ENCODE data around the gene CDH5.

Gene CDH5

DNA sequence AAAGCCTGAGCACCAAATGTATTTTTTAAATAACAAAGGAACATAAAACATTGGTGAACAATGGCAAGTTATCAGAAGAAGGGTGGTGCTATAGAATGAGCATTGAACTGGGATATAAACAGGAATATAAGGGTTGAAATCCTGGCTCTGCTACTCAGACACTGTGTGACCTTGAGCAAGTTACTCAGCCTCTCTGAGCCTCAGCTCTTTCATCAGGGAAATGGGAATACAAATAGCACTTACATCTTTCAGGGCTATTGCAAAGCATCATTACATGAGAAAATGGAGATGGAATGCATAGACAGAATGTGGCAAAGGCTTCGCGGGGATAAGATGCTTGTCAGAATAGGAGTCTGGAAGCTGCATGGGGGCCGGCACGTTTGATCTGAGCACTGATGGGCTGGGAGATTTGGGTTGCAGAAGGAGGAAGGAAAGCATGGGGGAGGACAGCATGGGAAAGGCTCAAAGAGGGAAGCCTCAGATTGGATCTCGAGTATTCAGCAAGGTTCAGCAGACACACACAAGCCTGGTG lies 4.8 kb upstream of the CDH5 start:
- H3K4me1 Mint-ChIP-seq (ENCODE audit: low read depth), result no peaks in the 10 kb centered on the region
- H3K4me3 Mint-ChIP-seq, result no peak overlapping the region
- no peak overlapping the region for H3K27ac Mint-ChIP-seq
- H3K9me3 Mint-ChIP-seq, result no peaks in the 10 kb centered on the region
- no peaks in the 10 kb centered on the region for H3K36me3 Mint-ChIP-seq (ENCODE audit: low read depth)
- peaks cover 84% of the 10 kb centered on the region for H3K27me3 Mint-ChIP-seq
- no peak for DNase-seq

DNA sequence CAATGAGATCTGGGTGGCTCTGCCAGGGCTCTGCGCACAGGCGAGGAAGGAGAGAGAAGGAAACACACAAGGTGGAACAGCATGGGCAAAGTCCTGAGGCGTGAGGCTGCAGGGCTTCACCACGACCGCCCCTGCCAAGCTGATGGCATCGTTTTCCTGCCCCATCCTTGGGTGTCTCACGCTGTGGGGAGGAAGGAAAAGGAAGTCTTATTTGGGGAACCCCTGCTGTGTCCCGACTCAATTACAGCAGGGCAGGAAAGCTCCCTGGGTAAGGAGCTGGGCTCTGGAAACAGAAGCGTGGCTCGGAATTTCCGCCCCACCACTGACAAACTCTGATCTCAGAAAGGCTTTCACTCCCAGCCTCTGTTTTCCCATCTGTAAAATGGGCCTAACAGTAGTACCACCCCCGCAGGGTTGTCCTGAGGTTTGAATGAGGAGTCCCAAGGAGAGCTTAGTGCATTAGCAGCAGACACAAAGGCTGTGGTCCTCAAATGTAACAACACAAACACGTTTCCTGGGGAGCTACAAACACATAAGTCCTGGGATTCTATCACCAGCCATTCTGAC lies 3.2 kb upstream of the CDH5 start:
- H3K27me3 Mint-ChIP-seq, result peaks cover 70% of the 10 kb centered on the region

DNA sequence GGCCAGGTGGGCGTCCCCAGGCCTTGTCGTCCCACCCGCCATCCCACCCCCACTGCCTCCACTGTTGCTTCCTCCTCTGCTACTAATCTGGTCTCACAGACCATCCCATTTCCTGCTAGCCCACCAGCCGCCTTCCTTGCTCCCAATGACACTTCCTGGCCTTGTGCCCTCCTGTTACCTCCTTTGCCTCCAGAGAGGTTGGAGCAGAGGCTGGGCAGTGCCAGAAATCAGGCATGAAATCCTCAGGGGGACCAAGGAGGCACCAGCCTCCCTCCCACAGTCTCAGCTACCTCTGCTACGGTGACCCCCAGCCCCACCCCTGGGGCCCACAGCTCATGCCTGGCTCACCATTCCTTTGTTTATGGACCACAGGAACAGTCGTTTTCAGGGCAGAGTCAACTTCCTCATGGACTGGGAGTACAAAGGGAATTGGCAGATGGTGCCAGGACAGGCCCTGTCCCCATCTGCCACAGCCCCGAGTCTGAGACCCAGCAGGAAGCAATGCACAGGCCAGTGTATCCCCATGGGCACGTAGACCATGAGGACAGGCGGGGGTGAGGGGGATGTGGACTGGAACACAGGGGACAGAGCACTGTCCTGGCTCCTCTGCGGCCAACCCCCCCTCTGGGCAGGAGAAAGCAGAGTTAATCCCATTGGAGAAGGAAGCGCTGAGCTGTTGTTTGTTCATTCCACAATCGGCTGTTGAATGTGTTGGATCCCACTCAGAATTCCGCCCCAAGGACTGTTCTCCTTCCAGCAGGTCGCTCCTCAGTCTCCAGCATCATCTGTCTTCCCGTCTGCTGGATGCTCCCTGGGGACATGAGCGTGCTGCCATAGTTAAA lies 2.2 kb upstream of the CDH5 start:
- H3K9me3 Mint-ChIP-seq, result no peaks in the 10 kb centered on the region
- H3K36me3 Mint-ChIP-seq (ENCODE audit: low read depth), result no peaks in the 10 kb centered on the region
- peaks cover 61% of the 10 kb centered on the region for H3K27me3 Mint-ChIP-seq
- no peak overlapping the region for H3K4me3 Mint-ChIP-seq
- DNase-seq, result no peak
- no peaks in the 10 kb centered on the region for H3K4me1 Mint-ChIP-seq (ENCODE audit: low read depth)
- no peak overlapping the region for H3K27ac Mint-ChIP-seq

More for the DNA sequence above, 3.2 kb upstream of the CDH5 start:
- H3K27ac Mint-ChIP-seq, result no peak overlapping the region
- no peak for DNase-seq
- no peaks in the 10 kb centered on the region for H3K4me1 Mint-ChIP-seq (ENCODE audit: low read depth)
- H3K9me3 Mint-ChIP-seq, result no peaks in the 10 kb centered on the region
- no peak overlapping the region for H3K4me3 Mint-ChIP-seq
- H3K36me3 Mint-ChIP-seq (ENCODE audit: low read depth), result no peaks in the 10 kb centered on the region

DNA sequence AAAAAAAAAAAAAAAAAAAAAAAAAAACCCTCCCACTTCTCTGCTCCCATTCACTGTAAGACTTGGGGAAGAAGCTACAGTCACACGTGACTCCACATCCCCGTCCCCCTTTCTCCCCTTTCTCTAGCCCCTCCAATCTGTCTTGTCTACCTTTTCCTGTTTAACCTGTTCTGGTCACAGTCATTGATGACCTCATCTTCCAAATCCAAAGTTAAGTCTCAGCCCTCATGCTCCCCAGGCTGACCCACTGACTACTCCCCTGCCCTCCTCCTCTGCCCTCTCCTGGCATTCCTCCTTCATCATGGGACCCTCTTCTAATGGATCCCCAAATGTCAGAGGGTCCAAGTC lies 1.6 kb upstream of the CDH5 start:
- DNase-seq, result no peak
- H3K4me3 Mint-ChIP-seq, result no peak overlapping the region
- no peak overlapping the region for H3K27ac Mint-ChIP-seq
- no peaks in the 10 kb centered on the region for H3K4me1 Mint-ChIP-seq (ENCODE audit: low read depth)
- no peaks in the 10 kb centered on the region for H3K36me3 Mint-ChIP-seq (ENCODE audit: low read depth)
- H3K27me3 Mint-ChIP-seq, result peaks cover 55% of the 10 kb centered on the region
- H3K9me3 Mint-ChIP-seq, result no peaks in the 10 kb centered on the region

DNA sequence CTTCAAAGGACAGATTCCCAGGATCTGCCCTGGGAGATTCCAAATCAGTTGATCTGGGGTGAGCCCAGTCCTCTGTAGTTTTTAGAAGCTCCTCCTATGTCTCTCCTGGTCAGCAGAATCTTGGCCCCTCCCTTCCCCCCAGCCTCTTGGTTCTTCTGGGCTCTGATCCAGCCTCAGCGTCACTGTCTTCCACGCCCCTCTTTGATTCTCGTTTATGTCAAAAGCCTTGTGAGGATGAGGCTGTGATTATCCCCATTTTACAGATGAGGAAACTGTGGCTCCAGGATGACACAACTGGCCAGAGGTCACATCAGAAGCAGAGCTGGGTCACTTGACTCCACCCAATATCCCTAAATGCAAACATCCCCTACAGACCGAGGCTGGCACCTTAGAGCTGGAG lies 840 bp upstream of the CDH5 start:
- Mint-ChIP-seq H3K27ac (no peak overlapping the region), H3K4me1 (ENCODE audit: low read depth) (no peaks in the 10 kb centered on the region), H3K4me3 (no peak overlapping the region), H3K36me3 (ENCODE audit: low read depth) (no peaks in the 10 kb centered on the region), H3K9me3 (no peaks in the 10 kb centered on the region), H3K27me3 (peaks cover 49% of the 10 kb centered on the region)
- DNase-seq, result no peak

DNA sequence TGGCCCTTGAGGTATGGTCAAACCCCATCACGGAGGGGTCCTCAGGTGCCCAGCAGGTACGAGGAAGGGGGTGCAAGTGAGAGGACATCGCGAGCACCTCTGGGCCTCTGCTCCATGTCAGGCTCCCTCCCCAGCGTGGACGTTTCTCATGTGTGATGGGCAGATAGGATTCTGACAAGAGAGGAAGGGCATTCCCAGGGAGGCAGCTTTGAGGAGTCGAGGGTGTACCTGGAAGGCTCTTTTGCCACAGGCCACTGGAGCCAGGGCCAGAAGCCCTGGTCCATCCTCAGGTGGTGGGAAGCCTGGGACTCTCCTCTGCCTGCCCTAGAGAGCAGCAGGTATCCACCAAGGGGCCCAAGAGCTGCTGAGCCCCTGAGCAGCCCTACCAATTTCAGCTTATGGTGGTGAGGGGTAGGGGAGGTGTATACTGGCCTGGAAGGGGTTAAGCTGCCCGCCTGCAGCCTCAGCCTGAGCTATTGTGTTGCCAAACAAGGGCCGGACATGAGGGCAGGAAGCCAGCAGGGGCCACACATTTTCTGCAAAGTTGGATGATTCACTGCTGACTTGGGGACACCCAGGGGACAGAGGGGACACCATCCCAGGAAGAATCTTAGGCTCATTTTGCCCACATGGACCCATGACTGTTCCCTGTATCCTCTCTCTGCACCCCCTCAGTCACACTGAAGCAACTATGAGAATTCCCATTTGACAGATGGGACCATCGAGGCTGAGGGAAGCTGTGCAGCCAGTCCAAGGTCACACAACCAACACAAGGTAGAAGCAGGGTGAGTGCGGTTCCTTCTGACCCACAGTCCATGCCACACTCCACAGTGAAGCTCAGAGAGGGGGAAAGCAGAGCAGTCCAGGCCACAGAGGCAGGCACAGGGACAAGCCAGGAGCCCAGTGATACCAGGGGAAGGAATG lies 1.7 kb downstream of the CDH5 start:
- H3K4me1 Mint-ChIP-seq (ENCODE audit: low read depth), result no peaks in the 10 kb centered on the region
- peaks cover 28% of the 10 kb centered on the region for H3K27me3 Mint-ChIP-seq
- H3K9me3 Mint-ChIP-seq, result no peaks in the 10 kb centered on the region
- H3K27ac Mint-ChIP-seq, result no peak overlapping the region
- no peak overlapping the region for H3K4me3 Mint-ChIP-seq
- no peaks in the 10 kb centered on the region for H3K36me3 Mint-ChIP-seq (ENCODE audit: low read depth)
- DNase-seq, result no peak

DNA sequence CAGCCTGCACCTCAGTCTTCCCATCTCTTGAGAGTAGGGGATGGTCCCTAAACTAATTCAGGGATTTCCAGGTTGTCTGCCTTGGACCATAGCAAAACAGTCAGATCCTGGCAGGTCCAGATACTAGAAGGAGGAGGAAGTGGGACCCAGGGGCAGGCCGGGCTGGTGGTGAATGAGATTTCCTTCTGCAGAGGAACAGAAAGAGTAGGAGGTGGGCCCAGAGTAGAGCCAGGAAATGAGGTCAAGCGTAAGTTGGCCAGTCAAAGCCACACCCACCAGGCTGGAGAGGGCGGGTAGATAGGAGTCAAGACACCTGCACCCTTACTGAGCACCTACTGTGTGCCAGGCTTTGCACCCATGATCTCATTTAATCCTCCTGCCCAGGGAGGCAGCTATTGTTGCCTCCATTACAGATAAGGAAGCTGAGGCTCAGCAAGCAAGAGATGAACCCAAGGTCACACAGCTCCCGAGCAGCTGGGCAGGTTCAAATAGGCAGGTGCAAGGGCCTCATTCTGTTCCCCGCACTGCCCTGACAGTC lies 2.6 kb downstream of the CDH5 start:
- DNase-seq, result no peak
- Mint-ChIP-seq H3K36me3 (ENCODE audit: low read depth) (no peaks in the 10 kb centered on the region), H3K27me3 (peaks cover 19% of the 10 kb centered on the region), H3K27ac (no peak overlapping the region), H3K9me3 (no peaks in the 10 kb centered on the region), H3K4me3 (no peak overlapping the region), H3K4me1 (ENCODE audit: low read depth) (no peaks in the 10 kb centered on the region)

DNA sequence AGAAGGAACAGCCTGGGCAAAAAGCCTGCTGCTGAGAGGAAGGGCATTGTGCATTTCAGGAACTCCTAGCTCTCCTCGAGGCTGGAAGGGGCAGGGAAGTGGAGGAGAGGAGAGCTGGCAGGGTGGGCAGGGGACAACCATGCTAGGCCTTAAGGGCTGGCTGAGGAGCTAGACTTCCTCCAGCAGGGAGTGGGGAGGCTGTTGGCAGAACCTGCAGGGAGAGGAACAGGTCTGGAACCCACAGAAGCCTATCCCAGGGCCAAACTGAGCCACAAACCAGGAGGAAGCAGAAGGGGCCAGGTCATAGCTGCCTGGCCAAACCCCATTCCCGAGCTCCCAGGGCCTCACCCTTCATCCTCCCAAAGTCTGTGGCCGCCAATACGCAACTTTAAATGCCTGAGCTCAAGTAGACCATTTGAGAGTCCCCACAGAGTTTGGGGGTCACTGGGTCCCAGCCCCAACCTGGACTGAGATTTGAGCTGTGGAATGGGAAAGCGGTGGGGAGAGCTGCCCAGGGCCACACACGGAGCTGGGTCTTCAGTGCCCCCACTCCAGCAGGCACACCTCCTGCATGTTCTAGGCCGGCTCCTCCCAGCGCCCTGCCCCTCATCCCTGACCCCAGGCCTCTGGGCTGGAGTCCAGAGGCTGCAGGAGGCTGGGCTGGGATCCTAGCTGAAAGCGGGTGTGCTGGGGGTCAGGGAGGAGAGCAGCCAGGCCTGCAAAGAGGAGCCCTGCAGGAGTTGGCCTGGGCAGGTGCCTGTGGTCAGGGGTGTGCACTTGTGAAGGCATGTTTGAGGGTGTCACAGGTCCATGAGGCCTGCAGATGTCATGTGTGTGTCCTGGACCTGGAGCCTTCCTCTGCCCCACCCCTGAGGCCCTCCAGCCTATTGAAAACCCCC lies 4.5 kb downstream of the CDH5 start:
- no peaks in the 10 kb centered on the region for H3K36me3 Mint-ChIP-seq (ENCODE audit: low read depth)
- H3K27me3 Mint-ChIP-seq, result peaks cover 3% of the 10 kb centered on the region
- H3K4me1 Mint-ChIP-seq (ENCODE audit: low read depth), result no peaks in the 10 kb centered on the region
- no peaks in the 10 kb centered on the region for H3K9me3 Mint-ChIP-seq
- H3K27ac Mint-ChIP-seq, result no peak overlapping the region
- no peak for DNase-seq
- no peak overlapping the region for H3K4me3 Mint-ChIP-seq

DNA sequence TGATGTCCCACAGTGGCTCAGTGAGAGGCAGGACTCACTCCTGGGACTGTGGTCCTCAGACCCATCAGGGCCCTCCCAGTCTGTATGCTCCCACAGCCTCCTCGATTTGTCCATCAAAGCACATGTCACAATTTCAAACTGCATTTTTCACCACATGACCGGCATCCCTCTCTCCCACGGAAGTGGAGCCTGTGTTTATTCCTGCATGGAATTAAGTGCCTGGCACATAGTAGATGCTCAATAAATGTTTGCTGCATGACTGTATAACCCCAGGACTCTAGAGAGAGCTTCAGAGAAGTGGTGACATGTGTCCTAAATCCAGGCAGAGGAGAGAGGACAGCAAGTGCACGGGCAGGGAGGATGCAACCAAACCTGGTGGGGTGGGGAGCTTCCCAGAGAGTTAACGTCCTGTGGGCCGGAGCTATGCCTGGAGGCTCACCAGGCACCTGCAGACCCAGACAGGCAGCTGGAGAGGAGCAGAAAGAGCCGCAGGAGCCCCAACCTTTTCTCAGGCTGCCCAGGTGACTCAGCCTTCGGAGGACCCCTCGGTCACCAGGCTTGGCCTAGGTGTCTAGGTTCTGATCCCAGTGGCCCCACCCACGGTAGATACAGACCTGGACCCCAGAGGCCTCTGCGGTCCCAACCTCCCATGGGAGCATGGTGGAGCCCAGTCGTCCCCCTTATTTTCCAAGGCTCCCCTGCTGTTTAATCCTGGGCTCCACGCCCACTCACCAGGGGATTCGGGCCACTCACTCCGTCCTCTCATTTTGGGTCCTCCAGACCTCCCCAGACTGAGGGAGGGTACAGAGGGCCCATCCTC lies 5.8 kb downstream of the CDH5 start:
- H3K4me1 Mint-ChIP-seq (ENCODE audit: low read depth), result no peaks in the 10 kb centered on the region
- no peaks in the 10 kb centered on the region for H3K9me3 Mint-ChIP-seq
- H3K27ac Mint-ChIP-seq, result no peak overlapping the region

DNA sequence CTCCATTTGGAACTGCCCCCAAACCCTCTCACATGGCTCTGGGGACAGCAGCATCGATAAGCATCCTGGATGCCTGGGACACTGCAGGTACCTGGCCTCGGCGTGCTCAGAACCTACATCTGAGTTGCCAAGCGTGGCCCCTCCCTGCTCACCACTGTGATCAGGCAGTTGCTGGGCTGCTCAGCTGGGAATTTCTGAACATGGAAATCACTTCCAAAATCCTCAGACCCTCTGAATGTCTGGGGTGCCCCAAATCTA lies 6.3 kb downstream of the CDH5 start:
- Mint-ChIP-seq H3K9me3 (no peaks in the 10 kb centered on the region), H3K36me3 (ENCODE audit: low read depth) (no peaks in the 10 kb centered on the region), H3K27ac (no peak overlapping the region), H3K4me3 (no peak overlapping the region), H3K4me1 (ENCODE audit: low read depth) (no peaks in the 10 kb centered on the region), H3K27me3 (peaks cover 3% of the 10 kb centered on the region)
- no peak for DNase-seq

More for the DNA sequence above, 5.8 kb downstream of the CDH5 start:
- H3K36me3 Mint-ChIP-seq (ENCODE audit: low read depth), result no peaks in the 10 kb centered on the region
- DNase-seq, result no peak
- no peak overlapping the region for H3K4me3 Mint-ChIP-seq
- peaks cover 3% of the 10 kb centered on the region for H3K27me3 Mint-ChIP-seq

DNA sequence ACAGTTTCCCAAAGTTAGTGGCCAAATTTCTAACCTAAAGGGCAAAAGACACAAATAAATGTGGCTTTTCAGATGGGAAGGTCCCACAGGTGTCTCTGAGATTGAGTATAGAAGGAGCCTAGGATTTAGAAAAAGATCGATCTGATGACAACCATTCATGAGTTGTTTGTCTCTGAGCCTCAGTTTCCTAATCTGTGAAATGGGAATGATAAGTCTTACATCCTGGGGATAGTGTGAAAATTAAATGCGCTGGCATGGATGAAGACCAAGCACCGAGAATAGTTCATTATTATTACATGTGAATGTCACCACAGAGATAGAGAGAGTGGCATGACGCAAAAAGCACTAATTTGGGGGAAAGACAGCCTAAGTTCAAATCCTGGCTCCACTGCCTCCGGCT lies 7.2 kb downstream of the CDH5 start:
- Mint-ChIP-seq H3K9me3 (no peaks in the 10 kb centered on the region), H3K27me3 (peaks cover 3% of the 10 kb centered on the region), H3K4me1 (ENCODE audit: low read depth) (no peaks in the 10 kb centered on the region), H3K4me3 (no peak overlapping the region), H3K27ac (no peak overlapping the region), H3K36me3 (ENCODE audit: low read depth) (no peaks in the 10 kb centered on the region)
- DNase-seq, result no peak

DNA sequence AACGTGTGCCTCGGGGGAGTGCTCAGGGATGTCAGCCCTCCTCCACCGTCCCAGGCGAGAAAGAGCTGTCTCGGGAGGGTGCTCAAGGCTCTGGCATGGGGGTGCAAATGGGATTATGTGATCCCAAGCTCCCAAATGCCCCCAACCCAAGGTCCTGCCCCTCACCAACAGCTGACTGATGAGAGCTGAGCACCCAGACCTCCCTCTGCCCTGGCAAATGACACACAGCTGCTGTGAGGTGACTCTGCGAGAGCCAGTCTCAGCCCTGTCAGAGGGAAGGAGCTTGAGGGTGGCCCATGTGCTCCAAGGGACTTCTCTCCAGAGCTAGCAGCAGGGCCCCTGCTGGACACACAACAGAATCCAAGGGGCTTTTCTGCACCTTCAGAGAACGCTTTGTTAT lies 7.7 kb downstream of the CDH5 start:
- DNase-seq, result no peak
- H3K4me3 Mint-ChIP-seq, result no peak overlapping the region
- H3K27me3 Mint-ChIP-seq, result peaks cover 3% of the 10 kb centered on the region
- no peaks in the 10 kb centered on the region for H3K4me1 Mint-ChIP-seq (ENCODE audit: low read depth)
- no peak overlapping the region for H3K27ac Mint-ChIP-seq
- H3K36me3 Mint-ChIP-seq (ENCODE audit: low read depth), result no peaks in the 10 kb centered on the region
- H3K9me3 Mint-ChIP-seq, result no peaks in the 10 kb centered on the region

DNA sequence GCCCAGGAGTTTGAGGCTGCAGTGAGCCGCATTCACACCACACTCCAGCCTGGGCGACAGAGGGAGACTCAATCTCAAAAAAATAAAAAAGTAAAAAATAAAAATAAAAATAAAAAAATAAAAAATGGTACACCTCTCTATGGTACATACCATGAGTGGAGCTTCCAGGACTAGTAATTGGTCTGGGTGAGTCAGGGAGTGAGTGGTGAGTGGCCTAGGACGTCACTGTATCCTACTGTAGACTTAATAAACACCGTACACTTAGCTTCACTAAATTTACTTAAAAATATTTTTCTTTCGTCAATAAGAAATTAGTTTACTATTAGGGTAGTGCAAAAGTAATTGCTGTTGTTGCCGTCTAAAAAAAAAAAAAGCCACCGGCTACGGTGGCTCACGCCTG lies 9.0 kb downstream of the CDH5 start:
- no peak for DNase-seq
- Mint-ChIP-seq H3K4me3 (no peak overlapping the region), H3K27ac (no peak overlapping the region), H3K27me3 (peaks cover 3% of the 10 kb centered on the region), H3K9me3 (no peaks in the 10 kb centered on the region), H3K36me3 (ENCODE audit: low read depth) (no peaks in the 10 kb centered on the region), H3K4me1 (ENCODE audit: low read depth) (no peaks in the 10 kb centered on the region)

All from activated T-cell treated with anti-CD3 and anti-CD28 coated beads, Interleukin-2, amount 50 U/mL, for 24 hours (primary cell).